Panc1 (cell line): Measurements from ENCODE around the gene MMAB. TPM values are rescaled to one million over a fixed set of nuclear protein-coding genes. Genes with fewer than 3 reads are reported as not detected.

Source experiments
- ATAC-seq: fragments of 200-7000 bp; cut with Tn5 transposase; 2 replicates; pipeline ENCODE4 v1.9.1; 2020; ENCODE audit warnings: mild to moderate bottlenecking, moderate library complexity
- BruUV-seq: library from RNA; stranded (reverse); fragments of 400-500 nt; replicated peaks from 2 replicates; lab custom pipeline; 2021; lab: Mats Ljungman, UMichigan
- CTCF ChIA-PET: fragments of 300-600 bp; sonication (Branson Sonifier 250); formaldehyde crosslinking; loops from one replicate; lab custom pipeline; 2022; ENCODE audit warnings: antibody characterized with exemption; lab: Charles Lee
- POLR2A ChIA-PET: fragments of 300-600 bp; sonication (Branson Sonifier 250); formaldehyde crosslinking; loops from one replicate; lab custom pipeline; 2022; ENCODE audit warnings: antibody characterized with exemption; lab: Charles Lee
- DNase-seq: peaks from one replicate; pipeline ENCODE4 v3.0.0-alpha.2; 2010; ENCODE audit warnings: low read depth, low spot score
- H3K27ac ChIP-seq: 2 replicates; pipeline ENCODE4 v1.5.1; 2011; ENCODE audit warnings: mild to moderate bottlenecking, low read length, inconsistent platforms
- H3K27me3 ChIP-seq: fragments of 200-500 bp; sonication (Bioruptor generic); 2 replicates; pipeline ENCODE4 v1.6.0; 2014; ENCODE audit warnings: low read length, inconsistent platforms; ENCODE audit not compliant: control insufficient read depth, insufficient read depth
- H3K36me3 ChIP-seq: fragments of 200-500 bp; sonication (Bioruptor generic); 2 replicates; pipeline ENCODE4 v1.5.1; 2014; ENCODE audit warnings: inconsistent platforms, mild to moderate bottlenecking, low read length, moderate library complexity; ENCODE audit not compliant: control insufficient read depth, insufficient read depth
- H3K4me1 ChIP-seq: 2 replicates; pipeline ENCODE4 v1.5.1; 2011; ENCODE audit warnings: inconsistent platforms, mild to moderate bottlenecking, low read length, moderate library complexity; ENCODE audit not compliant: control insufficient read depth, insufficient read depth
- H3K4me3 ChIP-seq, 2 experiments: 2 replicates each; pipeline ENCODE4 v1.5.1; 2011 to 2012; ENCODE audit warnings: low read depth in 2 of 2, low read length in 2 of 2, mild to moderate bottlenecking in 2 of 2, inconsistent platforms in 1 of 2, moderate library complexity in 1 of 2
- H3K9me3 ChIP-seq: fragments of 200-500 bp; sonication (Bioruptor generic); 2 replicates; pipeline ENCODE4 v1.5.1; 2014; ENCODE audit warnings: low read depth, mild to moderate bottlenecking, inconsistent platforms, low read length, moderate library complexity; ENCODE audit not compliant: control insufficient read depth, insufficient read depth
- POLR2AphosphoS5 ChIP-seq: IDR thresholded peaks from 2 replicates; pipeline ENCODE4 v1.6.1; 2012; ENCODE audit warnings: mild to moderate bottlenecking, low read depth, low read length, moderate library complexity
- SIN3A ChIP-seq: IDR thresholded peaks from 2 replicates; pipeline ENCODE4 v1.6.1; 2012; ENCODE audit warnings: low read depth, mild to moderate bottlenecking, low read length, moderate library complexity, borderline replicate concordance; ENCODE audit not compliant: insufficient read depth
- in situ Hi-C: cut with HindIII; loops from 2 replicates; pipeline ENCODE4 v1.10.0; 2016; ENCODE audit warnings: low sequenced_read_pairs, low pct_unique_long_range_greater_than_20kb
- intact Hi-C: fragments of 100-400 bp; cut with micrococcal nuclease; formaldehyde crosslinking; loops from one replicate; pipeline ENCODE4 v1.10.0; 2022; ENCODE audit not compliant: unreplicated experiment
- total RNA-seq: library from RNA; stranded (reverse); gene quantifications from one replicate; pipeline ENCODE4 v1.2.1, GENCODE V29; 2021; ENCODE audit not compliant: unreplicated experiment
- TF ChIP-seq, protein P1 (sequence below), 2 experiments: IDR thresholded peaks; 2 replicates each; pipeline ENCODE4 v1.6.1; 2011 to 2012; ENCODE audit warnings: low read depth in 2 of 2, control low read depth in 1 of 2, low read length in 1 of 2, mild to moderate bottlenecking in 1 of 2, moderate library complexity in 1 of 2; ENCODE audit not compliant: insufficient read depth in 1 of 2
- TF ChIP-seq, protein P2 (sequence below): fragments of 450-650 bp; IDR thresholded peaks from 2 replicates; pipeline ENCODE4 v1.5.1; 2017; ENCODE audit warnings: mild to moderate bottlenecking

MMAB gene
- total RNA-seq, 1 experiment from 2014 or later, result 58.6 TPM

GRCh38 chr12:109586385-109587296 lies 13.3 kb upstream of the MMAB start:
- Histone ChIP-seq H3K27ac (no peak overlapping the region), H3K4me3 (no peak overlapping the region), H3K9me3 (no peaks in the 10 kb centered on the region), H3K36me3 (no peaks in the 10 kb centered on the region; the same call in 1 of the 2 replicates), H3K4me1 (no peaks in the 10 kb centered on the region), H3K27me3 (no peaks in the 10 kb centered on the region)
- intact Hi-C loops (no loop called here), in situ Hi-C loops (no loop called here)
- POLR2A ChIA-PET, result no interaction called here
- CTCF ChIA-PET, result no interaction called here
- no TSS peak for BruUV-seq
- DNase-seq, result no peak
- ATAC-seq, result no peak
- TF ChIP-seq SIN3A, result no peak
- TF ChIP-seq, protein P1, sequence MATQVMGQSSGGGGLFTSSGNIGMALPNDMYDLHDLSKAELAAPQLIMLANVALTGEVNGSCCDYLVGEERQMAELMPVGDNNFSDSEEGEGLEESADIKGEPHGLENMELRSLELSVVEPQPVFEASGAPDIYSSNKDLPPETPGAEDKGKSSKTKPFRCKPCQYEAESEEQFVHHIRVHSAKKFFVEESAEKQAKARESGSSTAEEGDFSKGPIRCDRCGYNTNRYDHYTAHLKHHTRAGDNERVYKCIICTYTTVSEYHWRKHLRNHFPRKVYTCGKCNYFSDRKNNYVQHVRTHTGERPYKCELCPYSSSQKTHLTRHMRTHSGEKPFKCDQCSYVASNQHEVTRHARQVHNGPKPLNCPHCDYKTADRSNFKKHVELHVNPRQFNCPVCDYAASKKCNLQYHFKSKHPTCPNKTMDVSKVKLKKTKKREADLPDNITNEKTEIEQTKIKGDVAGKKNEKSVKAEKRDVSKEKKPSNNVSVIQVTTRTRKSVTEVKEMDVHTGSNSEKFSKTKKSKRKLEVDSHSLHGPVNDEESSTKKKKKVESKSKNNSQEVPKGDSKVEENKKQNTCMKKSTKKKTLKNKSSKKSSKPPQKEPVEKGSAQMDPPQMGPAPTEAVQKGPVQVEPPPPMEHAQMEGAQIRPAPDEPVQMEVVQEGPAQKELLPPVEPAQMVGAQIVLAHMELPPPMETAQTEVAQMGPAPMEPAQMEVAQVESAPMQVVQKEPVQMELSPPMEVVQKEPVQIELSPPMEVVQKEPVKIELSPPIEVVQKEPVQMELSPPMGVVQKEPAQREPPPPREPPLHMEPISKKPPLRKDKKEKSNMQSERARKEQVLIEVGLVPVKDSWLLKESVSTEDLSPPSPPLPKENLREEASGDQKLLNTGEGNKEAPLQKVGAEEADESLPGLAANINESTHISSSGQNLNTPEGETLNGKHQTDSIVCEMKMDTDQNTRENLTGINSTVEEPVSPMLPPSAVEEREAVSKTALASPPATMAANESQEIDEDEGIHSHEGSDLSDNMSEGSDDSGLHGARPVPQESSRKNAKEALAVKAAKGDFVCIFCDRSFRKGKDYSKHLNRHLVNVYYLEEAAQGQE (IDR thresholded peaks at IDR 0.05; ENCODE audit: insufficient read depth in 1 of 2, low read depth in 2 of 2, low read length in 1 of 2), result no peak
- TF ChIP-seq POLR2AphosphoS5, result no peak
- TF ChIP-seq, protein P2, sequence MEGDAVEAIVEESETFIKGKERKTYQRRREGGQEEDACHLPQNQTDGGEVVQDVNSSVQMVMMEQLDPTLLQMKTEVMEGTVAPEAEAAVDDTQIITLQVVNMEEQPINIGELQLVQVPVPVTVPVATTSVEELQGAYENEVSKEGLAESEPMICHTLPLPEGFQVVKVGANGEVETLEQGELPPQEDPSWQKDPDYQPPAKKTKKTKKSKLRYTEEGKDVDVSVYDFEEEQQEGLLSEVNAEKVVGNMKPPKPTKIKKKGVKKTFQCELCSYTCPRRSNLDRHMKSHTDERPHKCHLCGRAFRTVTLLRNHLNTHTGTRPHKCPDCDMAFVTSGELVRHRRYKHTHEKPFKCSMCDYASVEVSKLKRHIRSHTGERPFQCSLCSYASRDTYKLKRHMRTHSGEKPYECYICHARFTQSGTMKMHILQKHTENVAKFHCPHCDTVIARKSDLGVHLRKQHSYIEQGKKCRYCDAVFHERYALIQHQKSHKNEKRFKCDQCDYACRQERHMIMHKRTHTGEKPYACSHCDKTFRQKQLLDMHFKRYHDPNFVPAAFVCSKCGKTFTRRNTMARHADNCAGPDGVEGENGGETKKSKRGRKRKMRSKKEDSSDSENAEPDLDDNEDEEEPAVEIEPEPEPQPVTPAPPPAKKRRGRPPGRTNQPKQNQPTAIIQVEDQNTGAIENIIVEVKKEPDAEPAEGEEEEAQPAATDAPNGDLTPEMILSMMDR, result no peak

GRCh38 chr12:109583733-109584132 lies 10.4 kb upstream of the MMAB start:
- in situ Hi-C loops, result no loop called here
- H3K27me3 ChIP-seq, result no peaks in the 10 kb centered on the region
- H3K4me1 ChIP-seq, result no peaks in the 10 kb centered on the region
- intact Hi-C loops, result no loop called here
- POLR2A ChIA-PET, result no interaction called here
- no peaks in the 10 kb centered on the region; the same call in 1 of the 2 replicates for H3K36me3 ChIP-seq
- H3K4me3 ChIP-seq, result no peak overlapping the region
- H3K9me3 ChIP-seq, result no peaks in the 10 kb centered on the region
- no peak for ATAC-seq
- no peak for DNase-seq
- no peak overlapping the region for H3K27ac ChIP-seq
- TF ChIP-seq, protein P1 (IDR thresholded peaks at IDR 0.05; ENCODE audit: insufficient read depth in 1 of 2, low read depth in 2 of 2, low read length in 1 of 2), result no peak
- TF ChIP-seq POLR2AphosphoS5, result no peak
- CTCF ChIA-PET, result no interaction called here
- no TSS peak for BruUV-seq
